Glomerular endothelial cell (primary cell): ENCODE results near the gene UBE2J2. TPM values are rescaled to one million over a fixed set of nuclear protein-coding genes. Genes with fewer than 3 reads are reported as not detected.

Experiments
- DNase-seq: peaks from one replicate; pipeline ENCODE4 v3.0.0-alpha.2; 2011; ENCODE audit warnings: low read depth, low spot score; ENCODE audit errors: extremely low read depth
- total RNA-seq: library from RNA; depleted of rRNA; stranded (reverse); fragments of >200 nt; gene quantifications from 2 replicates; pipeline ENCODE4 v1.2.3, GENCODE V29; 2015

The UBE2J2 gene
- total RNA-seq, 1 donor from 2014 or later = 80.3 TPM

- no peak for DNase-seq
Observed at GRCh38 chr1:1282998-1283397, 9.3 kb upstream of the UBE2J2 start.

DNA sequence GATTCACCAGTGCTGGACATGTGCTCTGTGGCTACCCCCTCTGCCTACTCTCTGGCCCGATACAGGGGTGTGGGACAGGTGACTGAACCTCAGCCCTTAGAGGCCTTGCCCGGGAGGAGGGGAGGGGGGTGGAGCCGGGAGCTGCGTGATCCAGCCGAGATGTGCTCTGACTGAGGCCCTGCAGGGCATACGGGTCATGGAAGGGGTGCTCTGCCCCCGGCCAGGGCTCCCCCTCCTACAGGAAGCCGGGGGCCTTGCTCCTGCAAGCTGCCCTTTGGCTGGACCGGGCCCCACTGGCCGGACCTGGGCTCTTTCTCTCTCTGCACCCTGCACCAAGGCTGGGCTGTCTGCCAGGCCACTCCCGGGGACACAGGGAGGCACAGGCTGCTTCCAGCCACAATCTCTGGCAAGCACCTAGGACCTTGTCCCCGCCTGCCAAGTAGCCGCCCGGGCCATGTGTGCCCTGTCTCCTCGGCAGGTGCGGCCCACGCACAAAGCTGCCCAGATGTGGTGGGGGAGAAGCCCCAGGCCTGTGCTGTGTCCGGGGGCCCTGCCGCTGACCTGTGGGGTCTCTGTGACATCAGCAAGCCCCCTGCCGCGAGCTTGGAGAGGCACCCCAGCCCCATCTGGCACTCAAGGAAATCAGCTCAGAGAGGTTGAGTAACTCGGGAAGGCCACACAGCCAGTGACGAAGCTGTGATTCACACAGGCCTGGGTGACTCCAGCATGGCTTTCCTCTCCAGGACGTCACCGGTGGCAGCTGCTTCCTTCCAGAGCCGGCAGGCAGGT lies 8.1 kb upstream of the UBE2J2 start:
- no peak for DNase-seq

DNA sequence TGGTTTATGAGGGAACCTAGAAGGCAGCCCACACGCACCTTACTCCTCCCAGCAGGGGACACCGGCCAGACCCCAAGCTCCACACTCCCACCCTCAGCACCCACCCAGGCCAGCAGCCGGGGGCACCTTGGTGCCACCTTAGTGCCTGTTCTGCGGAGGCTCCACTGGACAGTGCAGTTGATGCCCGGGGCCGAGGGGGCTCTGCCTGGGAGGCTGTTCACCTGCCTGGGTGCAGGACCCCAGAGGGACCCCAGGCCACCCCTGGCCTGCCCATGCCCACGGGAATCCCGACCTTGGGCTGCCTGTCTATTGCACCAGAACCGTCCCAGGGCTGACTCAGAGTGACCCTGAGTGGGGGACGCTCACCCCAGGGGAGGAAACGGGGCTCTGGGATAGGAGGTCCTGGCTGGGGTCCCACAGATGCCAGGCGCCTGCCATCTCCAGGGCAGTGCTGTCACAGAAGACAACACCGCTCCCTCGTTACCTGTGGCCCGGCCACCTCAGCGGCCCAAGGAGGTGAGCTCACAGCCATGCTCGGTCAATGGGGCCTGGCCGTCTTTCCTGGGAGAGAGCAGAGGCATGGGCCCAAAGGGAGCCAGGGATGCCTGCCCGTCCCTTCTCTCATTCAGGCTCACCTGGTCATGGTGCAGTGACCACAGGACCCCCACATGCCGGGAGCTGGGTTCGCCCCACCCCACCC lies 7.3 kb upstream of the UBE2J2 start:
- DNase-seq = no peak

DNA sequence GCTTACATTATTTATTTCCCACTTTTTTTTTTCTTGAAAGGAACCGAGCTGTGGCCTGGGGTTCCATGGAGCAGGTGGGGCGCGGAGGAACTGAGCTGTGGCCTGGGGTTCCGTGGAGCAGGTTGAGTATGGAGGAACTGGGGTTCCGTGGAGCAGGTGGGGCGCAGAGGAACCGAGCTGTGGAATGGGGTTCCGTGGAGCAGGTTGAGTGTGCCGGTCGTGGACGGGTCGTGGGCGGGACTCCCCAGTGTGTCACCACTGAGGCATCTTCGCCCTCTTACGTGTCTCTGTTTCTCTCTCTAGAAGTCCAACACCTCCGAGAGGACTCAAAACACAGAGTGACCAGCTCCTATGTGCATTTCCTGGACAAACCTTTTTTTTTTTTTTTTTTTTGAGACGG lies 5.4 kb upstream of the UBE2J2 start:
- DNase-seq = no peak

DNA sequence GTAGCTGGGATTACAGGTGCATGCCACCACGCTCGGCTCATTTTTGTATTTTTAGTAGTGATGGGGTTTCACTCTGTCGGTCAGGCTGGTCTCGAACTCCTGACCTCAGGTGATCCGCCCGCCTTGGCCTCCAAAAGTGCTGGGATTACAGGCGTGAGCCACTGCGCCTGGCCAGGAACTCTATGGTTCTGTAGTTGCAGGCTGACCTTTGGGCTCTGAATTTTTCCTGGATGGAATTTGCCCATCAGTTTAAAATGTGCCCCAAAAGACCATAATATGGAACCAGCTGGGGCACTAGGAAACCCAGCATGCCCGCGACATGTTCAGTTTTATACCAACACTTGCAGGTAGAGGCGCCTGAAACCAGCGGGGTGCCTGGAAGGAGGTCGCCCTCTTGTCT lies 5.0 kb upstream of the UBE2J2 start:
- DNase-seq = no peak

GRCh38 chr1:1275836-1276235 lies 2.2 kb upstream of the UBE2J2 start:
- DNase-seq = no peak

GRCh38 chr1:1274931-1275431 lies 1.3 kb upstream of the UBE2J2 start:
- DNase-seq = no peak

DNA sequence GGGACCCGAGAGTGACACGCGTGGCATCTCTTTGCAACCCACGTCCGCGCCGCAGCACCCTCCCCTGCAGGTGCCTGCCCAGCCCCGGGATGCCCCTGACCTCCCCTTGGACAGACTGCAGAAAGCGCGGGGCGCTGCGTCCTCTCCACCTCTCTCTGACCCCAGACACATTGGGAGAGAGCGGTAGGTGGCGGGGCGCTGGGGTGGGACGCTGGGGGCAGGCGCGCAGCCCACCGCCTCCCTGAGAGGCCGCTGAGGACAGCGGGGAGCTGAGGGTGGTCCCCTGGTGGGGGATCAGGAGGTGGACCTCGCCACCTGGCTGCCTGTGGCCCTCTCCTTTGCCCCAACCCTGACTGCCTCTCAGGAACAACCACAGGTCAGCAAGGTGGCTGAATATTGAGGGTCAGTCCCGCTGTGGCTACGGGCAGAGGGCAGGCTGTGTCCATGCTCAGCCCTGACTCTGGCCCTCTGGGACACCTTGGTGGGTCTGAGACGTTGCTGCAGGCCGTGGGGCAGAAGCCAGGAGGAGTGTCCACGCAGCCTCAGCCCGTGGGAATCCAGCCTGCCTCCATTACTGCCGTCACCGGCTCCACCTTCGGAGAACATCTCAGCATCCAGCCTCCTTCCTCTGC lies 761 bp upstream of the UBE2J2 start:
- DNase-seq = no peak

DNA sequence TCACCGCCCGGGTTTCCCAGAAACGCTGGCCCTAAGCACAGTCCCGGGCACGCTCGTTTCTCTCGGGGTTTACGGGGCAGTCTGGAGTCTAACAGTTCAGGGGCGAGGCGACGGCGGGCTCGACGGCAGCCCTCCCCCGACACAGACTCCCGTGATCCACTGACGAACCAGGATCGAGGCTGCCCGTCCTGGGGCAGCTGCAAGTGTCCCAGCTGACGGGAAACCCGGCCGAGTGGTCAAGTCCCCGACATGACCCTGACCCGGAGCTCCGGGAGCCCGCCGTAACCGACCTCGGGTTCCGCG lies 494 bp downstream of the UBE2J2 start:
- no peak for DNase-seq

DNA sequence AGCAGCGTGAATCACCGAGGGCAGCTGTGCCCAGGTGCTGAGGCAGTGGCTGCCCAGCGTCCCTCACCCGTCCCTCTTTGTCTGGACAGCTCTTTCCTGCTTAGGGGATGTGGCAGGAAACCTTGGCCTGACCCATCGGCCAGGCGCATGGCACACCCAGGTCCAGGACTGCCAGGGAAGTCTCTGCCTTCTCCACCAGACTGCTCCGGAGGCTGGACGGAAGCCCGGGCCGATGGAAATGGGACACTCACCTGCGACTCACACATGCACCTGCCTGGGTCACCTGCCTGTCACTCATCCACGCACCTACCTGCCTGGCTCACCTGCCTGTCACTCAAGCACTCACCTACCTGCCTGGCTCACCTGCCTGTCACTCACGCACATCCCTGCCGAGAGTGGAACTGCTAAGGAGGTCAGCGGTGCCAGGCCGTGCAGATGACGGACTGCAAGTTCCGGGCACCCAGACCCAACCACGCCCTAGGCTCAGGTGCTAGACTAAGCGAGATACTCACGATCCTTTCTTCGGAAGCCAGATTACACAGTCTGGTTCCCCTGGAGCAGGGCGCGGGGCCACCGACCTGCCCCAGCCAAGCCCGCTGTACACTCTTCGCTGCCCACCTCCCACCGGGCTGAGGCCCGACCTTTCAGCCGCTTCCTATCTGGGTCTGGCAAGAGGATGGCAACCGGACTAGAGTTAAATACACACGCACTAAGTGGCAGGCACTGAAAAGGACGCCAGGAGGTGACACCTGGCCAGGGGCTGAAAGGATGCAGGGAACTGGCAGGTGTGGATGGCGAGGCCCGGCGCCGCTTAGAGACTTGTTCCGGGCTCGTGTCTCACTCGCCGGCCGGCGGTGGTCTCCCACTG lies 1.1 kb downstream of the UBE2J2 start:
- no peak for DNase-seq

GRCh38 chr1:1270813-1271212 lies 2.8 kb downstream of the UBE2J2 start:
- DNase-seq = no peak

- no peak for DNase-seq
Observed at GRCh38 chr1:1268284-1268682, 5.4 kb downstream of the UBE2J2 start.

DNA sequence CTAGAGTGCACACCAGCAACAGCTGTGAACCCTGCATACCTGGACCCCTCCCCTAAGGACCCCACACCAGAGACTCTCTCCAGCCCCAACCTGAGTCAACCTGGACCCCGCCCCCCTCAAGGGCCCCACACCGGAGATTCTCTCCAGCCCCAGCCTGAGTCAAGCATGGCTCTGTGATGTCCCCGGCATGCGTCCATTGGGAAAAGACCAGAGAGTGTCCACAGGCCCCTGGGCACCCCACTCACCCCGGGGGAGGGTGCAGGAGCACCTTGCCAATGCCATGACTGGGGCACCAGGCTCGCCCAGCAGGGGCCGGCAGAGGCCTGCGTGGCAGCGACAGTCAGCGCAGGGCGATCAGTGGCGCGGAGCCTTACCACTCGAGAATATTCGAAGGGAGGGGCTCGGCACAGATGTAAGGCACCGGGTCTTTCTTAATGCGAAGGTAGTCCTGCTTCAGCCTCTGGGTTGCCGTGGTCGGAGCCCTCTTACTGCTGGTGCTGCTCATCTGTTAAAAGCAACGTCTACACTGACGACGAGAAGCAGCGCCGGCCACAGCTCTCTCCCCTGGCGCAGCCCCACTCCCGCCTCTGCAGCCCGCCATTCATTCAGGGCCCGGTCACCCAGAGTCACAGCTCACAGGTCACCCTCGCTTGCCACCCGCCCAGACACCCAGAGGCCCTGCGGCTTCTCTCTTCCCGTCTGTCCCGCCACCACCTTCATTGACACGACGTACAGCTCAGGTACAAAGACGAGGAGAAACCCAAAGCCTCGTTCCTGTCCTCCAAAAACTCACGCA lies 6.0 kb downstream of the UBE2J2 start:
- no peak for DNase-seq

DNA sequence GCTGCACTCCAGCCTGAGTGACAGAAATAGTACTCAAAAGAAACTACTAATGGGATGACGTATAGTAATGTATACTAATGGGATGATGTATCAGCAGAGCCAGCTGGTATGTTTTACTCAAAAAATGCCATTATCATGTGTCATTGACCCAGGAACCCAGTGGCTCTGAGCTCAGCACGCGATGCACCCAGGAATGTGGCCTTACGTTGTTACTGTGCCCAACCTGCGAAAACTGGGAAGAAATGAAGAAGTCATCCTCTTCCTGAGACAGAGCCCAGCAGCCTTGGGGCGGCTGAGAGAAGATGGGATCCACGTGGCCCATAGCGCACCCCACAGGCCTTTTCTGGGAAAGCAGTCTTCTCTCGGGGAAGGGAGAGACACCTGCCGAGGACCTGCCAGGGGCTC lies 8.8 kb downstream of the UBE2J2 start:
- no peak for DNase-seq

GRCh38 chr1:1264026-1264425 lies 9.6 kb downstream of the UBE2J2 start:
- DNase-seq = no peak

GRCh38 chr1:1262758-1263157 lies 10.9 kb downstream of the UBE2J2 start:
- no peak for DNase-seq

DNA sequence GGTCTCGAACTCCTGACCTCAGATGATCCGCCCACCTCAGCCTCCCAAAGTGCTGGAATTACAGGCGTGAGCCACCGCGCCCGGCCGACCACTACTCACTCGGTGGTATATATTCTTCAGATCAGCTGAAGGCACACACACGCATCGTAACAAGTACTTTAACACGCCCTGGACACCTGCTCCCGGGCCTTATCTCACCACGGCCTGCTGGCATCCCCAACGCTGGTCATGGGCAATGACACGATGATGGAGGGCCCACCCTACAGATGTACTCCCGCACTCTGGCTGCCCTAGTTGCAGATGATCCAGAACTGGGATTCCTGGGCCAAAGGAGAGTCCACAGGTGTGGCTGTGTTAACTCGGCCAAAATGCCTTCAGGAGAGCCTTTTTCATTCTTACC lies 11.6 kb downstream of the UBE2J2 start:
- no peak for DNase-seq

GRCh38 chr1:1260843-1261560 lies 12.7 kb downstream of the UBE2J2 start:
- no peak for DNase-seq

DNA sequence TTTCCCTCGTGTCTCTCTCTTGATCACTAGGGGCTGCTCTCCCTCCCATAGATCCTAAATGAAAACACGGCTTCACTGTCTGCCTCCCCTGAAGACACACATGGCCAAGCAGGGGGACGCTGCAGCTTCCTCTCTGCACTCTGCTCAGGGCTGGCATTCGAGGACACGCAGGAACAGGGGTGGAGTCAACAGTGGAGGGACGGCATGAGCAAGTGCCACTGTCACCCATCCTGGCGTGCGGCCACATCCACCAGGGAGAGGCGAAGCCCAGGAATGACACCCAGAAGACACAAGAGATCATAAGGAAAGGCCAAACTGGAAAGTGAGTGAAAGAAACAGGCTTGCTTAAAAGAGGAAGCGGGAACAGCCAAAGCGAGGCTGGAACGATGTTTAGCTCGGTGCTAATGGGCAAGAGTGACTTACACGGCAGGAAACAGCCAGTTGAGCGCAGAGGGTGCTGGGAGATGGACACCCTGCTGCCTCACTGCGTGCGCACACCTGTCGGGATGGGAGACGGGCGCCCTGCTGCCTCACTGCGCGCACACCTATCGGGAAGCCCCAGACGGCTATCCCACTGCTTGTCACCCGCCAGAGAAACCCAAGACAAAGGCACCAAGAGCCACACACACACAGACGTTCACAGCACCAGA lies 13.6 kb downstream of the UBE2J2 start:
- no peak for DNase-seq
